Measurements from ENCODE around the gene RNF224.
A peak's percentile ranks its signal among the peaks of the same experiment; 100 is the strongest.

DNA sequence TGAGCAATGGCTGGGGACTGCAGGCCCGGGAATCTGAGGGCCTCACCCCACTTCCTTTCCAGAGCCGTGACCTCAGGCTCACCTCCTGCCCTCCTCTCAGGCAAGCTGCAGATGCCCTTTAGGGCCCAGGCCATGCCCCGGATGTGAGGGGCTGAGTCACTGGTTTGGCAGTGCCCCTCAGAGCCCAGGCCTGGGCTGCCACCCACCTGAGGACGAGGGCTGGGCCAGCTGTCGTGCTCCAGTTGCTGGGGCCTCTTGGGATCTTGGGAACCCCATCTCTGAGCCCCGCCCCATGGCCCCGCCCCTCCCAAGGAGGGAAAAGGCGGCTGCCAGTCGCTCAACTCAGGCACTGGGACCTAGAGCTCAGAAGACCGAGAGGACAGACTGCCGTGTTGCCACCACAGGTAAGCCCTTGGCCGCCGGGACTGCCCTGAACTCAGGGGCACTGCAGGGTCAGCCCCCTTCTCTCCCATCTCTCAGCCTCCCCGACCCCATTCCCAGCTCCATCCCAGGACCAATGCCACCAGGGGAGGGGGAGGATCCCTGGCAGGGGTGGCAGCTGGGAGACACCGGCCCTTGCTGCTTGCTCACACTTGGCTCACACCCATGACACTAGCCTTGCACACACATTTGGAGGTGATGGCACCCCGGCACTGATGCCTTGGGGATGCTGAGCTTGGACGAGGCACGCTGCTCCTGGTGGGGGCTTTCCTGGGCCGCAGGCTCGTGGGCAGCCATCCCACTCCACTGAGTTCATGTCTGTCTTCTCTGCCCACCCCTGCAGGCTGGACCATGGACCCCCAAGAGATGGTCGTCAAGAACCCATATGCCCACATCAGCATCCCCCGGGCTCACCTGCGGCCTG lies 2.2 kb upstream of the RNF224 start, which contains the start of gene CYSRT1:
- TF ChIP-seq, protein P1, sequence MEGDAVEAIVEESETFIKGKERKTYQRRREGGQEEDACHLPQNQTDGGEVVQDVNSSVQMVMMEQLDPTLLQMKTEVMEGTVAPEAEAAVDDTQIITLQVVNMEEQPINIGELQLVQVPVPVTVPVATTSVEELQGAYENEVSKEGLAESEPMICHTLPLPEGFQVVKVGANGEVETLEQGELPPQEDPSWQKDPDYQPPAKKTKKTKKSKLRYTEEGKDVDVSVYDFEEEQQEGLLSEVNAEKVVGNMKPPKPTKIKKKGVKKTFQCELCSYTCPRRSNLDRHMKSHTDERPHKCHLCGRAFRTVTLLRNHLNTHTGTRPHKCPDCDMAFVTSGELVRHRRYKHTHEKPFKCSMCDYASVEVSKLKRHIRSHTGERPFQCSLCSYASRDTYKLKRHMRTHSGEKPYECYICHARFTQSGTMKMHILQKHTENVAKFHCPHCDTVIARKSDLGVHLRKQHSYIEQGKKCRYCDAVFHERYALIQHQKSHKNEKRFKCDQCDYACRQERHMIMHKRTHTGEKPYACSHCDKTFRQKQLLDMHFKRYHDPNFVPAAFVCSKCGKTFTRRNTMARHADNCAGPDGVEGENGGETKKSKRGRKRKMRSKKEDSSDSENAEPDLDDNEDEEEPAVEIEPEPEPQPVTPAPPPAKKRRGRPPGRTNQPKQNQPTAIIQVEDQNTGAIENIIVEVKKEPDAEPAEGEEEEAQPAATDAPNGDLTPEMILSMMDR (IDR thresholded peaks at IDR 0.05), result no peak
- peak in 2 of 4 donors; percentile 23 to 57 for TF ChIP-seq POLR2A (IDR thresholded peaks at IDR 0.05)
